ELR (cell line): ENCODE data around the gene IGF2R.
"Not testable (repeated sequence)": the region's sequence is repeated elsewhere in the genome, so short reads cannot be mapped to it uniquely, and the experiment has no call there.

Source experiments
- DNase-seq: peaks from one replicate; pipeline ENCODE4 v3.0.0-alpha.2; 2015; ENCODE audit warnings: low read depth

Gene IGF2R

DNA sequence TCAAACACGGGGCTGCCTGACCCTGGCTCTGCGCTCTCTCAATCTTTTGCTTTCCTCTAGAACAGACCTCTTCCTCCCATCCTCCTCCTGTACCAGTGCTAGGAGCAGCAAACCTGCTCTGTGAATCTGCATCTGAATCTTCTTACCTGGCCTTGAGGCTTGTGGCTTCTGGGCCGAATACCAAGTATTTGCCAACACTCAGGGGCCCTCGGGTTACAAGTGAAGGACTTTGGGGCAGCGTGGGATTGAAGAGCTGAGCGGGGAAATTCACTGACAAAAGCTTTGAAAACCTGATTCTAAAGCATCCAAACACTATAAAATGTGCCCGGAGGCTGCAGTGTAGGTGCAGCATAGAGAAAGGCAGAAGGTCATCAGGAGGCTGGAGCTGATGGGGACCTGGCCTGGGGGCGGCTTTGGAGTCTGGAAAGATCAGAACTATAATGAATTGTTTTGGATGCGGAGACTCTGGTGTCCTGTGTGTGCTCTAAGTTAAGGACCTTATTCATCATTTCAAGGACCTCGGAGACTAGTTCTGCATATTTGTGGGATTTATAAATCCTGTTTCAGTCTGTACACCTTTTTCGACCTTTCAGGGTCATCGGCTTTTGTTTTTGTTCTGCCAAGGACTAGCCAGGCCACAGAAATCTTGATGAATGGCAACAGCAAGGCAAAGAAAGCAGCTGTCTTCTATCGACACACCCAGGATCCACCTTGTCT, 16.4 kb upstream of the IGF2R start:
- DNase-seq: no peak

DNA sequence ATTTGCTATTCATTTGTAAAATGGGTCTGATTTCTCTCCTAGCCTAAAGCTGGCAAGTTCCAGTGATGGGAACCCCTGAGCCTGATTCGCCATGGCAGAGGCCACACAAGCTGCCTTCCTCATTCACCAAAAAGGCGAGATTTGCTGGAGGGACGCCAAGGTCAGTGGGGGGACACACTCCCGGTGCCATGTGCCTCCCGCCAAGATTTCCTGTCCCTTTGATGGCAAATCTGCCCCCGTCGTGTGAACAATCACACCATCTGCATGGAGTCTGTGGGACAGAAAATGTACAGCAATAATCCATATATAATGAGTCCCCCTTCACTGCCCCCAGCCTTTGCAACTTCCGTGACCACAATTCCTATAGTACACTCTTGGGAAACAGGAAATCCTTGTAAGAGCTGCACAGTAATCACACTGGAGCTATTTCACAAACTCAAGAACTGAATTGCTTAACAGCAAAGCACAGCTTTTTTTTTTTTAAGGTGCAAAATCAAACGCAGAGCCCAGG, 15.7 kb upstream of the IGF2R start:
- peak; percentile 46 for DNase-seq

DNA sequence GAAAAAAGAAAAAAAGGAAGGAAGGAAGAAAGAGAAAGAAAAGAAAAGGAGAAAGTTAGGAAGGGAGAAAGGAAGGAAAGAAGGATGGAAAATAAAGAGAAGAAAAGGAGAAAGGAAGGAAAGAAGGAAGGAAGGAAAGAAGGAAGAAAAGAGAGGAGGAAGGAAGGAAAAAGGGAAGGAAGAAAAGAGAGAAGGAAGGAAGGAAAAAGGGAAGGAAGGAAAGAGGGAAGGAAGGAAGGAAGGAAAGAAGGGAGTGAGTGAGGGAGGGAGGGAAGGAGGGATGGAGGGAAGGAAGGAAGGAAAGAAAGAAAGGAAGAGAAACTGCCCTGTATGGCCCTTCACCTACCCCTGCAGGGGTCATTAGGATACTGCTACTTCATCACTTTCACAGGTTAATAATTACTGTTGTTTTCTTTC, 12.9 kb upstream of the IGF2R start:
- no peak for DNase-seq

DNA sequence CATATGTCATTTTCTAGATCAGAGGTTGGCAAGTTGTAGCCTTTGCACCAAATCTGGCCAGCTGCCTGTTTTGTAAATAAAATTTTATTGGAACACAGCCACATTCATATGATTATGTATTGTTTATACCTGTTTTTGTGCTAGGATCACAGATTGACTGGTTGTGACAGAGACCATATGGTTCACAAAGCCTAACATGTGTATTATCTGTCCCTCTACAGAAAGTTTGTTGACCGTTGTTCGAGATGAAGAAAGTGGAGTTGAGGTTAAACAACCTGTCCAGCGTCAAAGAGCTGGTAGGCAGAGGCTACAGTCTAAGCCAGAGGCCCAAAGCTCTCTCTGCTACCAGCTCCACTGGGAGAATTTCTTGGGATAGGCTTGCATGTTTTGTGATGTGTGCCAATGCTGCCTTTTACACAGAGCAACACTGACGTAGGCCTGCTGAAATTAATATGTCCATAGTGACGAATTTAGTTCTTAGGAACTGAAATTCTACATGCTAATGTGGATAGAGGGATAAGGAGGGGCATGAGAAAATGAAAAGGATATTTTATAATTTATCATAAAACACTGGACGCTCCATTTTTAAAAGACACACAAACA, 11.7 kb upstream of the IGF2R start:
- no peak for DNase-seq

DNA sequence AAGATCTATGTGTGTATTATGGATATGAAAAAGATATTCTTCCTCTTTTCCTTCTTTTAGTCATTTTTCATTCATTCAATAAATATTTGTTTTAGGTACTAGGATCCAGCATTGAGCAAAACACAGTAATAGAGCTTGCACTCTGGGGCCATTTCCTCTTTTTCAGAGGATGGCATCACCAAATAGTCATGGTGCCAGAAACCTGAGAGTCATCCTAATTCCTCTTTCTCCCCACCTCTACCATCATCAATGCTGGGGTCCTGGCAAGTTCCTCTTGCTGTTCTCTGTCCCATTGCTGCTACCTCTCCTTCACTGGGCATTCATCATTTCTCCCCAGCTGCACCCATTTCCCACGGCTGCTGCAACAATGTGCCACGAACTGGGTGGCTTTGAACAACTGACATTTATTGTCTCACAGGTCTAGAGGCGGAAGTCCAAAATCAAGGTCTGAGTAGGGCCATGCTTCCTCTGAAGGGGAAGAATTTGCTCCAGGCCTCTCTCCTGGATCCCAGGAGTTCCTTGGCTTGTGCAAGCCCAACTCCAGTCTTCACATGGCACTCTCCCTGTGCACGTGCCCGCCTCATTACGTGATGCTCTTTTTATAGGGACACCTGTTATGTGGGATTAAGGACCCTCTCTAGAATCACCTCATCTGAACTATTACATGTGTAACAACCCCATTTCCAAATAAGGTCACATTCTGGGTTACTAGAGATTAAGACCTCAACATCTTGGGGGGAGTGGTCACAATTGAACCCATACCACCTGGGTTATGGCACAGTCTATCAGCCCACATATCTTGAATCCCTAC, 9.5 kb upstream of the IGF2R start:
- DNase-seq: no peak

DNA sequence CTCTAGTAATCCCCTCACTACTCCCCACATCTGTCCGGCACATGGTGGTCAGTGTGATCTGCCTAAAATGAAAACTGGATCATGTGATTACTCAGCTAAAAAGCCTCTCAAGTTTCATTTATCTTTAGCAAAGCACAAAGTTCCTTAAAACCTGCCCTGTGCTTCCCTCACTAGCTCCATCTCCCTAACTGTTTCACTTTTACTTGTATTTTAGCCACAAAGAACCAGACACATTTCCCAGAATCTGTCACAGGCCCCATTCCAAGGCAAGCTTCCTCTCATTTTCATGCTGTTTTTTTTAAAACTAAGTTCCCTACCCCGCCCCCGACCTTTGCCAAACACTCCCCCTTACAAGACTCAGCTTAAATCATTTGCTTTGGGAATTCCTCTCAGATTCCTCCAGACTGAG, 8.9 kb upstream of the IGF2R start:
- DNase-seq: no peak

DNA sequence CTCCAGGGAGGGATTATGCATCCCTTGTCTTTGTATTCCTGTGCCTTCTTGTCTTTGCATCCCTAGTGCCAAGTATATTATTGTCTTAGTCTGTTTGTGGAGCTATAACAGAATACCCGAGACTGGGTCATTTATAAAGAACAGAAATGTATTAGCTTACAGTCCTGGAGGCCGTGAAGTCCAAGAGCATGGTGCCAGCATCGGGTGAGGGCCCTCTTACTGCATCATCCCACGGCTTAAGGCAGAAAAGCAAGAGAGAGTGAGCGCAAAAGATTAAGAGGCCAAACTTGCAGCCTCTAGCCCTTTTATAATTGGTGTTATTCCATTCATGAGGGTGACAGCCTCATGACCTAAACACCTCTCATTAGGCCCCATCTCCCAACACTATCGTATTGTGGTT, 8.4 kb upstream of the IGF2R start:
- no peak for DNase-seq

DNA sequence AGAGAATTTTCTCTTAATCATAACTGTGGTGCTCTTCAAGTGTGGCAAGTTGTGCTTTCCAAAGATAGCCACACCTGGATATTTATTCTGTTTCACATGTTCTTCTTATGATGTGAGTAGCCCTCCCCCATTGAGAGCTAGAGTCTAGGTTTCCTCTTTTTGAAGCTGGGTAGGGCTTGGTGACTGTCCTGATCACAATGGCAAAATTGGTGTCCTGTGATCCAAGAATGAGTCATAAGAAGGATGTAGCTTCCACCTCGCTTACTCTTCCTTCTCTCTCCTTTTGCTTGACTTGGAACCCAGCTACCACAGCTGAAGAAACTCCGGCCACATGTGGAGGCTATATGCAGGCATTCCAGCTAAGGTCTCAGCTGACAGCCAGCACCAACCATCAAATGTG, 7.4 kb upstream of the IGF2R start:
- peak; percentile 82 for DNase-seq

DNA sequence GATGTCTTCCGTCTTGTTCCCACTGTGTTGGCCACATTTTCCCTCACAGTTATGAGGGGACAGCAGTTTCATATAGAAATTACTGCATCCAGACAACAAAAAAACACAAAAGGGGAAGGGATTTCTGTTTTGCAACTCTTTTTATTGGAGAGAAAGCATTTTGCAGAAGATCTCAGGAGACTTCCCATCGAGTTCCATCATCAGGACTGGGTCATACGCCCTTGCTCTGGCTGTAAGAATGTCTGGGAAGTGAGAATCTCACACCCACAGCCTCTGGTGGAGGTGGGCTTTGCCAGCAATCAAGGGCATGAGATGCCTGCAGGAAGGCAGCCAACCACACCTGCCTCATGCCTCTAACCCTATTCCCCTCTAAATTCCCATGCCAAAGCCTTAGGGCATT, 5.8 kb upstream of the IGF2R start:
- DNase-seq: no peak

DNA sequence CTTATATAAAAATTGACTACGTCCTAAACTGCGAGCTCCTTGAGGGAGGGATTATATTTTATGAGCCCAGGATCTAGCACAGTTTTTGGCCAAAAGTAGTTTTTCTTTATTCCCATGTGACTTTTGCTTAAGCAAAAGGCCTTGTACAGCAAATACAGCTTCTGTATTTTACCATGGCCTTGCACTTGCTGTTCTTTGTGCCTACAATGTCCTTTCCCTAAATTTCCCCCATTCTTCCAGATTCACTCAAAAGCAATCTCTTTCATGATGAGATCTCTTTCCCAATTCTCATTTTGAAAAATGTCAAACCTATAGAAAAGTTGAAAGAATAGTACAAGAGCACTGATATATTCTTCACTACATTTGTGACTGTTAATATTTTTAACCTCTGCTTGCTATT, 4.8 kb upstream of the IGF2R start:
- no peak for DNase-seq

DNA sequence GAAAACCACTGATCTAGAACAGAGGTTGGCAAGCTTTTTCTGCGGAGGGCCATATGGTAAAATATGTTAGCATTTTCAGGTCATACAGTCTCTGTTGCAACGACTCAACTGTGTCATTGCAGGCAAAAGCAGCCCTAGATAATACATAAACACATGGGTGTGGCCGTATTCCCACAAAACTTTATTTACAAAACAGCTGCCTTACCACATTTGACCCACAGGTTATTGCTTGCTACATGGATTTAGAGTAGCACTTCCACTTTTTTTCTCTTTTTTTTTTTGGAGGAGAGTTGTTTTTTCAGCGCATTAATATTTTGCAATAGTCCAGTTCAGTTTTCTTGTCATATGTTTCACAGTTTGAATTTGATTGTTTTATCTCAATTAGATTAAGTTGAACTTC, 2.5 kb upstream of the IGF2R start:
- DNase-seq: peak; percentile 34

DNA sequence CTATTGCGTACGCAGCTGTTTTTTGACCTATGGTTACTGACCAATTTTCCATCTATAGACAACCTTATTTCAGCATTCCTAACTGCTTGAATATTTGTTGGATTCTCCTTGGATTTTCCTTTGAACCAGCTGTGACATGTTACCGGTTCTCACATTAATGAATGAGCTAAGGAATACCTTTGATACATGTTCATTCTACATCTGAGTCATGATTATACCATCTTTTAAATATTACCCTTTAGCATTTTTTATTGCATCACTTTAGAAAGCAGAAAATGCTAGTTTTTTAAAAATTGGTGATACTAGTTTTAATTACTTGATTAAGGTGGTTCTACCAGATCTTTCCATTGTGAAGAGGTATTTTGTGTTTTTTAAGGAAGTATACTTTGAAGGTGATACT, 1.9 kb upstream of the IGF2R start:
- peak; percentile 52 for DNase-seq

DNA sequence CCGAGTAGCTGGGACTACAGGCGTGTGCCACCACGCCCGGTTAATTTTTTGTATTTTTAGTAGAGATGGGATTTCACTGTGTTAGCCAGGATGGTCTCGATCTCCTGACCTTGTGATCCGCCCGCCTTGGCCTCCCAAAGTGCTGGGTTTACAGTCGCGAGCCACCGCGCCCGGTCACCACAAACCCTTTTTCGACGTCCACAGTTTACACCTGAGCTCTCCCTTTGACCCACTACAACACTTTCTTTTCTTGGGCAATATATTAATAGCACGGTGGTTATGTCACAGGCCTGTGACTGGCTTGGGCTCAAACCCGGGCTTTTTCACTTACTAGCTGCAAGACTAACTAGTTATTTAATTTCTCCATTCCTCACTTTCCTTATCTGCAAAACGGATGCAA, 1.3 kb upstream of the IGF2R start:
- DNase-seq: not testable (repeated sequence)

DNA sequence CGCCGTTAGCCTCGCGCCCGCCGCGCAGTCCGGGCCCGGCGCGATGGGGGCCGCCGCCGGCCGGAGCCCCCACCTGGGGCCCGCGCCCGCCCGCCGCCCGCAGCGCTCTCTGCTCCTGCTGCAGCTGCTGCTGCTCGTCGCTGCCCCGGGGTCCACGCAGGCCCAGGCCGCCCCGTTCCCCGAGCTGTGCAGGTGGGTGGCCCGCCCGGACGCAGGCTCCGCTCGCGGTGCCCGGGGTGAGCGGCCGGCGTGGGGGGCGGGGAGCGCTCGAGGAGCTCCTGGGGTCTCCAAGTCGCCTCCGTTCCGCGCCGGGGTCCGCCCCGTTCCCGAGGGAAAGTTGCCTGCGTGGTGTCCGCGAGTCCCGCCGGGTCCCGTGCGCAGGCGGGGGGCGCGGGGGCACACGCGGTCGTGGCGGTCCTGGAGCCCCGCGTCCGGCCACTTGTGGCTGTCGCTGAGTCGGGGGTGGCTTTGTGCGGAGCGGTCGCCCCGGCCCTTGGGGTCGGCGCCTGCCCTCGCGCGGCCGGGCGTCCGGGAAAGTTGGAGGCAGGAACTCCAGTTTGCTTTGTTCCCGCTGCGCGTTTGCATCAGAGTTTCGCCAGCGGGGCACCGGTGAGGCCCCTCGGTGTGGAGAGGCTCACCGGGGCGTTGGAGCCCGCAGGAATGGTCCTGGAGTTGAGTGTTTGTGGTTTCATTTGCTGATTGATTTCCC, 476 bp downstream of the IGF2R start:
- peak; percentile 60 for DNase-seq

DNA sequence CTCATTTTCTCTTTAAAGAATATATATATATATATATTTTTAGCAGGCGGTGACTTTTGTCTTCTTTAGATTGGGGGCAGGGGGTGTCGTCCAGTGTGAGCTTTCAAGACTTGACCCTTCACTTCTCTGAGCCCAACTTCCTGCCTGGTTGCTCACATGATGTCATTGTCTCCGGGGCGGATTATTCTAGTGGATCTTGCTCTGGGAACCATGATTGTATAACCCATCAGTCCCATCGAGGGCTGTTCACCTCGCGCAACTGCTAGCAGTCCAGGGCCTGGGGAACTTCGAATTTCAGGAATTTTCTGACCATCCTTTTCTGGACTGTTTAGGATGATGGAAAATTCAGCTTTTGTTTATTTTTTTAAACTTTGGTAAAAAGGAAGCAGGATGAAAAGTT, 1.0 kb downstream of the IGF2R start:
- peak; percentile 90 for DNase-seq

DNA sequence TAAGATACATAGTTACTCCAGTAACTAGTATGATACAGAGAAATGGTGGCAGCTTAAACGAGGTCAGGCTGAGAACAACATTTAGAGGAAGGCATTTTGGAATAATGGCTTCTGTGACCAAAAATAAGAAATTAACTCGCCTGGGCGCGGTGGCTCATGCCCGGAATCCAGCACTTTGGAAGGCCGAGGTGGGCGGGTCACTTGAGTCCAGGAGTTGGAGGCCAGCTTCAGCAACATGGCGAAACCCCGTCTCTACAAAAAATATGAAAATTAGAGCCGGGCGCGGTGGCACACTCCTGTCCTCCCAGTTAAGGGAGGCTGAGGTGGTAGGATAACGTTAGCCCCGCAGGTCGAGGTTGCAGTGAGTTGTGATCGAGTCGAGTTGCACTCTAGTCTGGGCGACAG, 1.8 kb downstream of the IGF2R start:
- no peak for DNase-seq

DNA sequence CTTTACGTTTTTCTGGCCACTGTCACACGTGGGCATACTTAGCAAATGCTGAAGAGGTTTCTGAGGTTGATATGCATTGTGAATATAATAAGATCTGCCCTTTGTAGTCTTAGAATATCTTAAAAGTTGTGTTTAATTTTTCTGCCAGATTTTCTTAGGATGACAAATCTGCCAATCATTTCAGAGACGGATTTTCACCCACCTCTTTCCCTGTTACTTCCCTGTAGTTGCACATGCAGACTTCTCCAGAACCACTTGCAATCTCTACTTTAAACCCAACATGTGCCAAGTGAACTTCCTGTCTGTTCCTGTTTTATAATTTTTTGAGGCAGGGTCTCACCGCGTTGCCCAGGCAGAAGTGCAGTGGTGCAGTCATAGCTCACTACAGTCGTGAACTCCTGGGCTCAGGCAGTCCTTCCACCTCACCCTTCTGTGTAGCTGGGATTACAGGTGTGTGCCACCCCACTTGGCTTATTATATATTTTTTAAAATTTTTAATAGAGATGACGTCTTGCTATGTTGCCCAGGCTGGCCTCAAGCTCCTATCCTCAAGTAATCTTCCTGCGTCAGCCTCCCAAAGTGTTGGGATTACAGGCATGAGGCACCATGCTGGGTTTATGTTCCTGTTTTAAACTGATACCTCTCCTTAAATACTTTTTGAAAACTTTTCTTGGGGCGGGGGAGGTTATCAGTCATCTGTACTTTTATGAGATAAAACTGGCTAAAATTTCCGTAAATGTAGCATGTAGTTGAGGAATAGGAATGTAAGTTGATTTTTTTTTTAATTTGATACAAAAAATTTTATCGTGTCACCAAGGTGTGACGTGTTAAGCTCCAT, 2.7 kb downstream of the IGF2R start:
- DNase-seq: no peak

DNA sequence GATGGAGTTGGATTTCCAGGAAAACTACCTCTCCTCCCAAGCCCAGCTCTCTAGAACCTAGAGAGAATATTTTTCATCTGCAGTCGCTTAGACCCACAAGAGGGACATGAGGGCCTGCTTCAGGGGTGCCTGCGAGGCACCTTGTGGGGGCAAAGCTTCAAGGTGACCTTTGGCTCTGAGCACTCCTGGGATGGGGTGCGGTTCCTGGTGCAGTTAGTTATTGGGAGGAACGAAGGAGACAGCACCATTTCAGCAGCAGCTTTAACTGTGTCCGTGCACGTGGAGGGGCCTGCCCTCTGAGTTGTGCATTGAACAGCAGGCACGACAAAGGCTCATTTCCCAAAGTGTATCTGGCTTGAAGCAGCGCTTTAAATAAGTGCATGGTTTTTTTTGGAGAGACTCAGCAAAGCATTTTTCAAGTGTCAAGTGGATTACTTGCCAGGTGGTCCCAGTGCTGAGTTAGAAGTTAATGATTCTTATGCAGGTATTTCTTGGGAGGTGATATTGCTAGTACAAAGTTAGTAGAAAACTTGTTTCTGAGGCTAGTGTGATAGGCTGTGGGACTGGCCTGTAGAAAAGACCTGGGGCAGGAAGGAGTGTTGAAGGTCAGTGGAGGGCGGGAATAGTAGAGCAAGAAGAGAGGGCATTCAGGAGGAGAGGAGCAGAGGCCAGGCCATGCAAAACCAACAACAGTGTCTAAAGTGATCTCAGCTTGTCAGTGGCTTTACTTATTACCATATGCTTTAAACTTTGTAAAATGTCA, 3.8 kb downstream of the IGF2R start:
- no peak for DNase-seq

DNA sequence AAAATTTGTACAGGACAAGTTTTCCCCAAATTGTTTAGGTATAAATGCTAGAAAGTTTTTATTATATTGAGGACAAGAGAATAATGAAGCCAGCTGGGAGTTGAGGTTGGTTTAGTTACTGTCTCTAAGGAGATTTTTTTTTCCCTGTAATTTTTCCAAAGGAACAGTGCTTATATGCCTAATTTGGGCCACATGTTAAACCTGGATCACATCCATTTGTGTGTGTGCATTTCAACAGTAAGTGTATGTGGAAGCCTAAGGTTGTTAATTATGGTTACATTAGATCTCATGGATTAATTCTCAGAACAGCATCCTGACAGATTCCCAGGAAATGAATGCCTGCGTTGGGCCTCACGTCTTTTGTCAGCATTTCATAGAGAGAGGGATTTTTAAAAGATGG, 4.5 kb downstream of the IGF2R start:
- no peak for DNase-seq

DNA sequence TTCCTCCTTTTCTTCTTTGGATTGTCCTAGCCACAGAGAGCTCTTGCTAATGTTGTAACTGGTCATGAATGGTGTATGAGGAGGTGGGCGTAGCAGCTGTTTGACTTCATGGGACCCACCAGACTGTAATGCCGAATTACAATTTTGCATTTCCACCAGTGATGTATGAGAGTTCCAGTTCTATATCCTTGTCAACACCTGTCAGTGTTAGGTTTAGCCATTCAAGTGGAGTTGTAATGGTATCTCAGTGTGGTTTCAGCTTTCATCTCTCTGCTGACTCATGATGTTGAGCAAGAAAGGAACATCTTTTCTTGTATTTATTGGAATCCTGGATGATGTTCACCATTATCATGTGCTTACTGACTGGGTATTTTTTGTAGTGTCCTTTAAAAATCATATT, 5.1 kb downstream of the IGF2R start:
- DNase-seq: peak; percentile 80

DNA sequence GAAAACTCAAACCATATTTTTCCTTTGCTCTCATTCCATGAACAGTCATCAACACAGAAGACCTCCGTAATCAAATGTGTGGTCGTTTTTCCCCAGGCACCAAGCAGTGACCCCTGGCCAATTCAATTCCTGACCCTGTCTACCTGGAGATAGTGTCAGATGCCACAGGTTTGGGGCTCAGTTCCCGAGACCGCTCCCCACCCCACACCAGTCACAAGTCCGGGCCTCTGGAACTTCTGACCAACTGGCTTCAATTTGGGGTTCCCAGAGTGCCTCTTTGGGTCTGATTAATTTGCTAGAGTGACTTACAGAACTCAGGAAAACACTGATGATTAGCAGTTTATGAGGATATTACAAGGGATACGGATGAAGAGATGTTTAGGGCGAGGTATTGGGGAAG, 6.0 kb downstream of the IGF2R start:
- DNase-seq: no peak
